ENCODE results near the gene NAP1L1.

GRCh38 chr12:76091246-76091754, 6.8 kb upstream of the NAP1L1 start:
- TF ChIP-seq EZH2 (IDR thresholded peaks at IDR 0.05; ENCODE audit: insufficient read depth, poor library complexity, severe bottlenecking) (no peak), EZH2phosphoT487 (IDR thresholded peaks at IDR 0.05; ENCODE audit: insufficient read depth, low read depth) (no peak)

Data from GM23248 (cell line).